ENCODE results near the gene PDE4B.

PDE4B gene

DNA sequence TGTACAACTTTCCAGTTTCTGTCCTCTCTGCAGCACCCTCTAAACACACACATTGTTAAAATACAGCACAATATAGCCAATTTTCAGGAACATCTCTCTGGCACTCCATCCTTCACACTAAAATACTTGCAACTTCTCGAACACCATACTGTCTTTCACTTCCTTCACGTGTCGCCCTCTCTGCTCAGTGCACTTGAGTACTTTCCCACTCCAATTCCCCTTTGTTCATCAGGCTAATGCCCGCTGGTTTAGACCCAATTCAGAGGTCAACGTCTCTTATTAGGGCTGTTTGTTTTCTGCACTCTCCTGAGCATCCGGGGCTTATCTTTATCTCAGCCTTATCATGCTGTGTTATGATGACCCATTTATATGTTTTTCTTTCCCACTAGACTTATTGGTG is 503.1 kb downstream of the PDE4B start:
- H3K4me3 ChIP-seq (ENCODE audit: low read depth, low read length): no peak overlapping the region
- DNase-seq (ENCODE audit: low read depth, low spot score): no peak
- TF ChIP-seq, protein P1, sequence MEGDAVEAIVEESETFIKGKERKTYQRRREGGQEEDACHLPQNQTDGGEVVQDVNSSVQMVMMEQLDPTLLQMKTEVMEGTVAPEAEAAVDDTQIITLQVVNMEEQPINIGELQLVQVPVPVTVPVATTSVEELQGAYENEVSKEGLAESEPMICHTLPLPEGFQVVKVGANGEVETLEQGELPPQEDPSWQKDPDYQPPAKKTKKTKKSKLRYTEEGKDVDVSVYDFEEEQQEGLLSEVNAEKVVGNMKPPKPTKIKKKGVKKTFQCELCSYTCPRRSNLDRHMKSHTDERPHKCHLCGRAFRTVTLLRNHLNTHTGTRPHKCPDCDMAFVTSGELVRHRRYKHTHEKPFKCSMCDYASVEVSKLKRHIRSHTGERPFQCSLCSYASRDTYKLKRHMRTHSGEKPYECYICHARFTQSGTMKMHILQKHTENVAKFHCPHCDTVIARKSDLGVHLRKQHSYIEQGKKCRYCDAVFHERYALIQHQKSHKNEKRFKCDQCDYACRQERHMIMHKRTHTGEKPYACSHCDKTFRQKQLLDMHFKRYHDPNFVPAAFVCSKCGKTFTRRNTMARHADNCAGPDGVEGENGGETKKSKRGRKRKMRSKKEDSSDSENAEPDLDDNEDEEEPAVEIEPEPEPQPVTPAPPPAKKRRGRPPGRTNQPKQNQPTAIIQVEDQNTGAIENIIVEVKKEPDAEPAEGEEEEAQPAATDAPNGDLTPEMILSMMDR (IDR thresholded peaks at IDR 0.05; ENCODE audit: low read depth, low read length): no peak
- in situ Hi-C loops (cut with HindIII; ENCODE audit: low sequenced_read_pairs): no loop called here

DNA sequence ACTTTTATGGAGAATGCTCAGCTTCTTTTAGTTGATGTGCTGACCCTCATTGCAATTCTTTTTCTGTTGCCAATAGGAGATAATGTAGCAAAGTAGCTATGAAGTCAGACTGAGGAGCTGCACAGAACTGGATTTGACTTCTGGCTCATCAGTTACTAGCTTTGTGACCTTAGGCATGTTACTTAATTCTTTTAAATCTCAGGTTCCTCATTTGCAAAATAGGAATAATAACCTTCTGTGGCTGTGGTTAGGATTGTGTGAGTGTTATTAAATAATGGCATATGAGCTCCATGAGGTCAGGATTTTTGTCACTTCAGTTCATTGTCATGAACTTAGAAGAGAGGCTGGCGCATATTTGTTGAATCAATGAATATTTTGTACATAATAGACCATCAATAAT is 503.7 kb downstream of the PDE4B start:
- in situ Hi-C loops (cut with HindIII; ENCODE audit: low sequenced_read_pairs): no loop called here

DNA sequence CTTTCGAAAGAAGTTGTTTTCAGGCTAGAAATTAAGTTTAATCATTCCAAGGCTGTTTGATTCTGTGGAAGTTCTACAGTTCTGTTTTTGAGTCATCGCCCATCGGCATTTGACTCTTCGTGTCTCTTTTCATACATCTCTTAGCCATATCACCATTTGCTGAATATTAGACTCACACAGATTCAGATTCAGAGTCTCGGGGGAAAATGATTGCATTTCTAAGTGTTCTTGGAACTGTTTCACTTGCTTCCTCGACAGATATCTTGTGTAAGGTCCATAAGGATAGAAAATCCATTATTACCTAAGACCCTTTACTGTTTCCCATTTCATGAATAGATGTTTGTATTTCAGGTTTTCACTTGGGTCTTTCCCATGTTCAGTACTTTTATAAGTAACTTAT is 504.3 kb downstream of the PDE4B start:
- in situ Hi-C loops (cut with HindIII; ENCODE audit: low sequenced_read_pairs): no loop called here
- TF ChIP-seq, protein P1 (IDR thresholded peaks at IDR 0.05; ENCODE audit: low read depth, low read length): no peak

More for the DNA sequence above, 503.7 kb downstream of the PDE4B start:
- DNase-seq (ENCODE audit: low read depth, low spot score): no peak
- H3K4me3 ChIP-seq (ENCODE audit: low read depth, low read length): no peak overlapping the region
- TF ChIP-seq, protein P1 (IDR thresholded peaks at IDR 0.05; ENCODE audit: low read depth, low read length): no peak

DNA sequence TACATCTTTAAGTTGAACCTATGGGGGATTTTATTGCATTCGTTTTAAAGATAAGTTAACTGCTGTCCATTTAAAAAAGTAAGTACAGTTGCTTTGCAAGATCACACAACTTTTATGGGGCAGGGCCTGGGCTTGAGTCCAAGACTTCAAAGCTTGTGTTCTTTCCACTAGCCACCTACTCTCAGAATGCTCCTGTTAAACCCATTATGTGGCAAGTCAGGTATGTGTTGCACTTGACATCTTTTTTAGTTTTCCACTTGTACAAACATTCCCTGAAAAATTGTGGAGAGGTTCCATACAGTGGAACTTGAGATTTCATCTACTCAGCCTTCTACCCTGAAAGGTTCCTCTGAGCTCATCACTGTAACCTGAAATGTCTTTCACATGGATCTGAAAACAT is 505.8 kb downstream of the PDE4B start:
- in situ Hi-C loops (cut with HindIII; ENCODE audit: low sequenced_read_pairs): no loop called here
- no peak overlapping the region for H3K4me3 ChIP-seq (ENCODE audit: low read depth, low read length)
- TF ChIP-seq, protein P1 (IDR thresholded peaks at IDR 0.05; ENCODE audit: low read depth, low read length): no peak
- peak; percentile 64 for DNase-seq (ENCODE audit: low read depth, low spot score)

More for the DNA sequence above, 504.3 kb downstream of the PDE4B start:
- H3K4me3 ChIP-seq (ENCODE audit: low read depth, low read length): no peak overlapping the region
- no peak for DNase-seq (ENCODE audit: low read depth, low spot score)

DNA sequence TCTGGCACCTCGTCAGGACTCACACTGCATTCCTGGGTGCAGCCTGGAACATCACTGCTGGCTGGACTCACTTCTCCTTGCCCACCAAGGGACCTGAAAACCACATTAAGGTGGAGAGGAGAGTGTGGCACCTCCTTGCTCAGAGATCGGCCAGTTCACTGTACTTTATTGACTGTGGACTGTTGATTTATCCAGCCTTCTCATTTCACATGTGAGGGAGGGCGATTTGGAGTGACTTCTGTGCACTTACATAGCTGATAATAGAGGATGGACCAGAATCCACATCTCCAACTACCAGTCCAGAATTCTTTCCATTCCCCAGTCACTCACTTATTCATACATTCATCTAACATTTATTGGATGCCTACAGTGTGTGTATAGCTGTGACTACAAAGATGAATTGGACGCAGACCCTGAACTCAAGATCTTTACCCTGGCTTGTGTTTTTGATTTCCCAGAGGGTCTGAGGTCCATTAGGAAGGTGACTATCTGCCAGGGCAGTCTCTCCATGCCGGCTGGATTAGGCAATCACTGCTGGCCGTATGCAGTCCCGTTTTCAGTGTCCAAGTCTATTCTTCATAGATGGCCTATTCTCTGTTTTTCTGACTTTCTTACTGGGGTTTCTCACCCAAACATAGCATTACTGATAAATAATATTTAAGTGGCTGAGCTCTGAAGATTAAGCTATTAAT is 507.7 kb downstream of the PDE4B start:
- no peak for DNase-seq (ENCODE audit: low read depth, low spot score)
- in situ Hi-C loops (cut with HindIII; ENCODE audit: low sequenced_read_pairs): no loop called here
- no peak overlapping the region for H3K4me3 ChIP-seq (ENCODE audit: low read depth, low read length)
- TF ChIP-seq, protein P1 (IDR thresholded peaks at IDR 0.05; ENCODE audit: low read depth, low read length): no peak

DNA sequence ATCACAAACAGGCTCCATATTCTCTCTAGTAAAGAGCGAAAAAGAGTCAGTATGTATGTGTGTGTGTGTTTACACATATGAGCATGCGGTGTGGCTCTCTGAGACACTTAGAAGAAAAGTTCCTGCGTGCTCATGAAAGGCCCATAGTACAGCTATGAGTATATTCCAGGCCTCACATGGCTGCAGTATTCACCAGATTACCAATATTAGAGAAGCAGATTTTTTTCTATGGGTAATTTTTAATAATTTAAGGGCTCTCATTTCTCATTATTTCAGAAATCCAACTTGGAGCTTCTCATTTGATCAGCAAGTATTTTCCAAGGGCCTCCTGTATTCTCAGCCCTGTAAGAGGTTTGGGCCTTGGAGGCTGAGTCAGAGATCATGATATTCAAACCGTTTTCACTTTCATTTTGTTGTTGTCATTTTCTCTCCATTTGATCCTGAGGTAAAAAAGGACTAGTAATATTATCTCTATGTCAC is 508.3 kb downstream of the PDE4B start:
- peak; percentile 70 for DNase-seq (ENCODE audit: low read depth, low spot score)
- TF ChIP-seq, protein P1 (IDR thresholded peaks at IDR 0.05; ENCODE audit: low read depth, low read length): no peak
- in situ Hi-C loops (cut with HindIII; ENCODE audit: low sequenced_read_pairs): no loop called here
- no peak overlapping the region for H3K4me3 ChIP-seq (ENCODE audit: low read depth, low read length)

Data from astrocyte of the spinal cord (primary cell).